IPS-11a (cell line): ENCODE measurements around the gene KCNJ1.

Experiments
- H3K4me3 ChIP-seq: one replicate; pipeline ENCODE4 v1.5.1; 2013; ENCODE audit warnings: low read depth, low read length, control low read depth

The KCNJ1 gene

GRCh38 chr11:128854841-128855240 lies 12.3 kb downstream of the KCNJ1 start:
- no peak overlapping the region for H3K4me3 ChIP-seq

GRCh38 chr11:128853559-128853958 lies 13.5 kb downstream of the KCNJ1 start:
- H3K4me3 ChIP-seq = no peak overlapping the region

GRCh38 chr11:128852327-128853023 lies 14.6 kb downstream of the KCNJ1 start:
- H3K4me3 ChIP-seq = no peak overlapping the region

GRCh38 chr11:128848815-128849455 lies 18.2 kb downstream of the KCNJ1 start:
- no peak overlapping the region for H3K4me3 ChIP-seq

- no peak overlapping the region for H3K4me3 ChIP-seq
These were observed 20.1 kb downstream of the KCNJ1 start for GRCh38 chr11:128846985-128847384.

- H3K4me3 ChIP-seq = no peak overlapping the region
These were observed 21.7 kb downstream of the KCNJ1 start for GRCh38 chr11:128845334-128845780.

- H3K4me3 ChIP-seq = no peak overlapping the region
These were observed 23.8 kb downstream of the KCNJ1 start for GRCh38 chr11:128843198-128843785.

- H3K4me3 ChIP-seq = no peak overlapping the region
These were observed 25.5 kb downstream of the KCNJ1 start for GRCh38 chr11:128841461-128842072.

- H3K4me3 ChIP-seq = no peak overlapping the region
These were observed 26.3 kb downstream of the KCNJ1 start for GRCh38 chr11:128840783-128841182.

GRCh38 chr11:128840137-128840536 lies 27.0 kb downstream of the KCNJ1 start:
- H3K4me3 ChIP-seq = no peak overlapping the region

- no peak overlapping the region for H3K4me3 ChIP-seq
These were observed 28.0 kb downstream of the KCNJ1 start for GRCh38 chr11:128839081-128839480.

- no peak overlapping the region for H3K4me3 ChIP-seq
These were observed 29.5 kb downstream of the KCNJ1 start for GRCh38 chr11:128837627-128838026.

GRCh38 chr11:128835741-128836430 lies 31.2 kb downstream of the KCNJ1 start:
- H3K4me3 ChIP-seq = no peak overlapping the region

GRCh38 chr11:128834157-128834556 lies 32.9 kb downstream of the KCNJ1 start:
- no peak overlapping the region for H3K4me3 ChIP-seq

- no peak overlapping the region for H3K4me3 ChIP-seq
These were observed 35.0 kb downstream of the KCNJ1 start for GRCh38 chr11:128832121-128832497.

GRCh38 chr11:128831174-128832120 lies 35.6 kb downstream of the KCNJ1 start:
- no peak overlapping the region for H3K4me3 ChIP-seq

GRCh38 chr11:128830290-128831173 lies 36.6 kb downstream of the KCNJ1 start:
- no peak overlapping the region for H3K4me3 ChIP-seq

GRCh38 chr11:128828350-128828749 lies 38.7 kb downstream of the KCNJ1 start:
- H3K4me3 ChIP-seq = no peak overlapping the region
